ENCODE data around the gene DAPK1.
"Not testable (repeated sequence)": the region's sequence is repeated elsewhere in the genome, so short reads cannot be mapped to it uniquely, and the experiment has no call there.

Gene DAPK1

DNA sequence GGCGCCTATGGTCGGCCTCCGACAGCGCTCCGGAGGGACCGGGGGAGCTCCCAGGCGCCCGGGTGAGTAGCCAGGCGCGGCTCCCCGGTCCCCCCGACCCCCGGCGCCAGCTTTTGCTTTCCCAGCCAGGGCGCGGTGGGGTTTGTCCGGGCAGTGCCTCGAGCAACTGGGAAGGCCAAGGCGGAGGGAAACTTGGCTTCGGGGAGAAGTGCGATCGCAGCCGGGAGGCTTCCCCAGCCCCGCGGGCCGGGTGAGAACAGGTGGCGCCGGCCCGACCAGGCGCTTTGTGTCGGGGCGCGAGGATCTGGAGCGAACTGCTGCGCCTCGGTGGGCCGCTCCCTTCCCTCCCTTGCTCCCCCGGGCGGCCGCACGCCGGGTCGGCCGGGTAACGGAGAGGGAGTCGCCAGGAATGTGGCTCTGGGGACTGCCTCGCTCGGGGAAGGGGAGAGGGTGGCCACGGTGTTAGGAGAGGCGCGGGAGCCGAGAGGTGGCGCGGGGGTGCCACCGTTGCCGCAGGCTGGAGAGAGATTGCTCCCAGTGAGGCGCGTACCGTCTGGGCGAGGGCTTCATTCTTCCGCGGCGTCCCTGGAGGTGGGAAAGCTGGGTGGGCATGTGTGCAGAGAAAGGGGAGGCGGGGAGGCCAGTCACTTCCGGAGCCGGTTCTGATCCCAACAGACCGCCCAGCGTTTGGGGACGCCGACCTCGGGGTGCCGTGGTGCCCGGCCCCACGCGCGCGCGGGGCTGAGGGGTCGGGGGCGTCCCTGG lies 561 bp downstream of the DAPK1 start:
- DNase-seq (ENCODE audit: low read depth in 2 of 2, low spot score in 1 of 2), result no peak

- no peak for DNase-seq (ENCODE audit: low read depth in 2 of 2, low spot score in 1 of 2)
Observed at GRCh38 chr9:87498811-87499360, 1.2 kb downstream of the DAPK1 start.

DNA sequence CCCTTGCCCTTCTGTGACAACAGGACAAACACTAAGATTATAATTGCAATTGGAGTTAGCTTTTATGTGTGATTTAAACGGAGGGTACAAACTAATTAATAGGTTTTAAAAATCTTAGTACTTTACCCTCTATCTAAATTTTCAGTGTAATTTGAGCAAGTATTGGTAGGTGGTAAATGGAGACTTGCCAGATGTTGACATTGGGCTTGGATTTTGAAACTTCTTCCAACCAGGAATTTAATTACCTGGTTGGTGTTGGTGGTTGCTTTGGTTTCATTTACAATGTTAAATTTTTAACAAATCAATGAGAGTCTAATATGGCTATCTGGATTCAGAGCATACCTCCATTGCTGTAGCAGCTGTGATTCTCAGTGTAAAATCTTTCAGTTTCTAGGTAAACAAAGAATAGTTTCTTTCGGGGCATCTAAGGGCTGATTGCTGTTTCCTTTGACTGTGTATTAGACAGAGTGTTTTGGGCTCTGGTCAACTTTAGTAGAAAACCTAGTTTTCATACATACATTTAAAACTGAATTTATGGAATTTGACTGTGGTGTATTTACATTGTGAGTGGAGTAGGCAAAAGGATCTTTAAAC lies 1.9 kb downstream of the DAPK1 start:
- DNase-seq (ENCODE audit: low read depth in 2 of 2, low spot score in 1 of 2), result no peak

DNA sequence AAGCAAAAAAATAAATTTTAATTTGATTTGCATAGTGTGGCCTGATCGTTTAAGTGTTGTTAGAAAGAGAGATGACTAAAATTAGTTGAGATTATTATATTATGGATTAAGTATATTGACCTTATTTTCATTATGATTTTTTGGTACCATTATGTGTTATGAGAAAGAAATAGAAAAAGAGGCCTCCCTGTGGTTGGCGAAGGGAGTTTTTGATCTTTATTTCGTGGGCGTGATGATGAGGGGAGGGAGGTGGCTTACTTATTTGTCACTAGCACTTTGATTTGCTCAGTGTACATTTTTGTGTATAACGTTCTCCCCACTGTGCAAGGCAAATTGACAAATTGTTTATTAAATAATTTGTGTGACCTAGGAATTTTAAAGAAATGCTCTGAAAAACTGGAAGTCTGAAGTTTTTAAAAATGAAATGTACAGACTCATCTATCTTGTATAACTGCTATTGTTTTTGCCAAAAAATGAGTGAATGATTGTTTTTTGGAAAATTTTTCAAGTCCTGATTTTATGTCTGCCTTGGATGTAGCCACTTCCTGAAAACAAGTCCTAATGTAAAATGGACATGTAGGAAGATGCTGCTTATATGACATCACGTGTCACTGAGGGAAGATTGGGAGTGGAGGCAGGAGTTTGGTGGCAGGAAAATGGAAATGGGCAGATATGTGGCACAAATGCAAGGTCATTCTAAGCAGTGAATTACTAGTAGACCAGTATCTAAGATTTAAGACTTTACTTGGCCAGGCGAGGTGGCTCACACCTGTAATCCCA lies 3.0 kb downstream of the DAPK1 start:
- no peak for DNase-seq (ENCODE audit: low read depth in 2 of 2, low spot score in 1 of 2)

GRCh38 chr9:87501271-87501656 lies 3.6 kb downstream of the DAPK1 start:
- DNase-seq (ENCODE audit: low read depth in 2 of 2, low spot score in 1 of 2), result not testable (repeated sequence)

GRCh38 chr9:87501806-87502205 lies 4.1 kb downstream of the DAPK1 start:
- no peak for DNase-seq (ENCODE audit: low read depth in 2 of 2, low spot score in 1 of 2)

- DNase-seq (ENCODE audit: low read depth in 2 of 2, low spot score in 1 of 2), result no peak
Observed at GRCh38 chr9:87502391-87503221, 4.9 kb downstream of the DAPK1 start.

- DNase-seq (ENCODE audit: low read depth in 2 of 2, low spot score in 1 of 2), result no peak
Observed at GRCh38 chr9:87503430-87503829, 5.8 kb downstream of the DAPK1 start.

DNA sequence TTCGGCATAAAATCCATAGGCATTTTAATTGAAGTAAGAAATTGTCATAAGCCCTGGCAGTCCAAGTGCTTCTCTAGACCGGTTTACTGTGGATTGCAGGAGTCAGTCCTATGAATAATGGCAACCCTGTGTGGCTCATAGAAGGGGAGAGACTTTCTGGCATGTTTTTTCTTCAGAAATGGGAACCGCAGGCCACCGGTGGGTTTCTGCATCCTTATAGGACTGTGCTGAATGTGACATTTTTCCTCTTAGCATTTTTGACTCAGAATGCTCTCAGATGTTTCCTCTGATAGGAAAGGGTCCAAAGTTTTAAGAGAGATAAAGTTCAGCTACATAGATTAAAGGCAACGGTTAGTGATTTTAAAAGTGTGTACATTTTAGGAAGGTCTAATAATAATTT lies 6.3 kb downstream of the DAPK1 start:
- DNase-seq (ENCODE audit: low read depth in 2 of 2, low spot score in 1 of 2), result no peak

GRCh38 chr9:87504938-87505337 lies 7.3 kb downstream of the DAPK1 start:
- no peak for DNase-seq (ENCODE audit: low read depth in 2 of 2, low spot score in 1 of 2)

DNA sequence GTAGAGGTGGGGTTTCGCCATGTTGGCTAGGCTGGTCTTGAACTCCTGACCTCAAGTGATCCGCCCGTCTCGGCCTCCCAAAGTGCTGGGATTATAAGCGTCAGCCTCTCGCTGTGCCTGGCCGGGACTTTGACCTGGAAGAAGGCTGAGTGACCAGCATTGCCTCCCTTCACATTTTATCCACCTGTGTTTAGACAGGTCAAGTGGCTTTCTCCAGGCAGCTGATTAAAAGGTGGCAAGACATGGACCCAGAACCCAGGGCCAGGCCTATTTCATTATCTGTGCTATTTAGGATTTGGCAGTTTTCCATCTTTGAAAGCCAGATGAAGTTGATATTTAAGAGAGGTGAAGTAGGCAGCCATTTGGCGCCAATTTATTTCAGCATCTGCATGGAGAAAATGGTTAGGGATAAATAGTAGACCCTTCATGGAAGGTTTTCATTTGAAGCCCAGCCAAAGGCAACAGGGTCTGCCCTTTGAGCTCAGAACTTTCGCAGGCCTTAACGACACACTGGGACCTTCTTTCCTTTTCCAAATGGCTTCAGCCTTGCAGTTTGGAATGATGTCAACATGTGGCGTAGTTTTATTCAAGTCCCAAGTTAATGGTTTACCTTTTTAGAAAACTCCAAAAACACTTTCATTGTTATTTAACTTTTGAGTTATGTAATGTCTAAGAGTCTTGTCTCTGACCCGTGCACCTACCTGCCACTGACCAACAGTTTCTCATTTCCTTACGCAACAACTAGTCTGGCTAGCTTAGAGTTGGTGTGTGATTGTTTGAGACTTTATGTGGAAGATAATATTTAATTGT lies 8.4 kb downstream of the DAPK1 start:
- DNase-seq (ENCODE audit: low read depth in 2 of 2, low spot score in 1 of 2), result no peak

DNA sequence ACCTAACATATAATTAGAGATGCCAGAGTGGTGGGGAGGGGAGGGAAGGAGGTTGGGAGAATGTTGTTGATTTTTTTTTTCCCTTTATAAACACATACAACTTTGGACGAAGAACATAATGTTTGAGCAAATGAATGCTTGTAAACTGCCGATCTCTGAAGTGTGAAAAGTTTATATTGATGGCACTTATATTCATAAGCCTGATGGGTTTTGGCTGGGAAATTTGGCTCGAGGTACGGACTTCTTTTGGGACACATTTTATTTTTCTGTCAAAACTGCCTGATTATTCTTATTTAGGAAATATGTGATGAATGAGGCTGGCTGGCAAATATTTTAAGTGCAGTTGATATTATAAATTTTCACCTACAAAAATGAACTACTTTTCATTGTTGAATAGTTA lies 9.9 kb downstream of the DAPK1 start:
- no peak for DNase-seq (ENCODE audit: low read depth in 2 of 2, low spot score in 1 of 2)

DNA sequence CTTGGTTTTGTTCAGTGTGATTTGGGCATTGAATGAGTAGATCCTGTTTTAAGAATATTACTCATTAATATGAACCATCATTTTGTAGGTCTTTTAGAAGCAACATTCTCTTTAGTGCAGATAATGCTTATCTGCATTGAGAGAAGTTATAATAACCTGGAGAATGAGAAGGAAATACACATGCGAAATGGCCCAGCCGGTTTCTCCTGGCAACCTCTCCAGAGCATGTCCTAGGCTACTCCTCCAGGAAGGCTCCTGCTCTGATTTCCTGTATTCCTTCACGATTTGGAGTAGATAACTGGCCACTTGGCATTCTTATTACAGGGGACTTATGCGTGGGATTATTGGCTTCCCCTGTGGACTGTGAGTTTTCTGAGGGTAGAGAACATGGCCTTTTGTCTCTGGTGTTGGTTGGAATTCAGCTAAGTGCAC lies 12.6 kb downstream of the DAPK1 start:
- DNase-seq (ENCODE audit: low read depth in 2 of 2, low spot score in 1 of 2), result no peak

DNA sequence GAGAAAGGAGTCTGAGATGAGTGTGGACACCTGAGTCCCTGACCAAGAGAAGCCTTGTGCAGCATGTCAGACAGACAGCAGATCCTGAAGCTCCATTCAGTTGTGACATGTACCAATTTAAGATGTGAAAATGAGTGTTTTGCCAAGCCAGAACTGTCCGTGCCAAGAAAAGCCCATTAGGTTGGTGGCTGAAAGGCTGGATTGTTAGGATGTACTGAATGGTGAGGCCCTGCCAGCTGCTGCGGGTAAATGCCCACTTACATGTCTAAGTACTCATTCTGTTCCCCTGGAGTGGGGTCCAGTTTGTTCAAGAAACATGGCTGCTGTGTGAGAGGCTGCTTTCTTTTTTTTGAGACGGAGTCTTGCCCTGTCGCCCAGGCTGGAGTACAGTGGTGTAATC lies 14.6 kb downstream of the DAPK1 start:
- DNase-seq (ENCODE audit: low read depth in 2 of 2, low spot score in 1 of 2), result no peak

DNA sequence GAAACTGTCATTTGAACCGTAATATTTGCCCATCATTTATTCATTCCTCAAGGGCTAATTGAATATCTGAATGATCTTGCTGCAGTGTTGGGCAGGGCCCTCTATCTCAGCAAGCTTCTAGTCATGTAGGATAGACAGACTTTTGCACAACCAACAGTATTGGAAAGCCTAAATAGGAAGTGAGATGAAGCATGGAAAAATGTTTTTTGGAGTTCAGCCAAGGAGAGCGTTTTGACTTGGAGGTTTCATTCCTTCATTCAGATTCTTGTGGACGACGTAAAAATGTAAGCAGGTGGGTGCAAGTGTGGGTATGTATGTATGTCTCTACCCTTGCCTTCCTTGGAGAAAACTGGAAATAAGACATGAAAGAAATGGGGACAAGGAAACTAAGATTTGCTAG lies 15.5 kb downstream of the DAPK1 start:
- DNase-seq (ENCODE audit: low read depth in 2 of 2, low spot score in 1 of 2), result no peak

GRCh38 chr9:87513880-87514535 lies 16.3 kb downstream of the DAPK1 start:
- no peak for DNase-seq (ENCODE audit: low read depth in 2 of 2, low spot score in 1 of 2)

DNA sequence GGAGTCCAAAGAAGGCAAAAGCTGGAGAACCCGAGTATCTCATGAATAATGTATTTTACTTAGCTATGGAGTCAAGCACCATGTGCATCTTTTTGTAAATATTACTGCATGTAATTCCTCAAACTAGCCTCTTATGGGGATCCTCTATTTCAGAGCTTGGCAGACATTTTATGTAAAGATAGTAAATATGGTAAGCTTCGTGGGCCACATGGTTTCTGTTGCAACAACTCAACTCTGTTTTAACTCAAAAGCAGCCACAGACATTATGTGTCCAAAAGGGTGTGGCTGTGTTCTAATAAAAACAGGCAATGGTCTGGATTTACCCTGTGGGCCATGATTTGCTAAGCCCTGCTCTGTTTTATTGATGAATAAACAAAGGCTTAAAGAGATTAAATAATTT lies 17.3 kb downstream of the DAPK1 start:
- no peak for DNase-seq (ENCODE audit: low read depth in 2 of 2, low spot score in 1 of 2)

GRCh38 chr9:87515588-87516221 lies 18.0 kb downstream of the DAPK1 start:
- DNase-seq (ENCODE audit: low read depth in 2 of 2, low spot score in 1 of 2), result no peak

- DNase-seq (ENCODE audit: low read depth in 2 of 2, low spot score in 1 of 2), result no peak
Observed at GRCh38 chr9:87516222-87516925, 18.7 kb downstream of the DAPK1 start.

All from stimulated activated CD8-positive, alpha-beta memory T cell treated with anti-CD3 and anti-CD28 coated beads, Interleukin-4, amount 100 ng/mL, for 1 hour (primary cell).